Ishikawa (cell line): ENCODE data around the gene GOSR2.

Experiments used
- CREB1 ChIP-seq: IDR thresholded peaks from 2 replicates; pipeline ENCODE4 v1.6.1; 2012; ENCODE audit warnings: low read depth
- EGR1 ChIP-seq: IDR thresholded peaks from 2 replicates; pipeline ENCODE4 v1.6.1; 2012
- EP300 ChIP-seq: IDR thresholded peaks from 2 replicates; pipeline ENCODE4 v1.6.1; 2012; ENCODE audit warnings: borderline replicate concordance
- MAX ChIP-seq: IDR thresholded peaks from 2 replicates; pipeline ENCODE4 v1.6.1; 2012
- RAD21 ChIP-seq: IDR thresholded peaks from 2 replicates; pipeline ENCODE4 v1.6.1; 2012; ENCODE audit warnings: low read depth
- REST ChIP-seq: IDR thresholded peaks from 2 replicates; pipeline ENCODE4 v1.6.1; 2012; ENCODE audit warnings: low read depth, mild to moderate bottlenecking
- TAF1 ChIP-seq: IDR thresholded peaks from 2 replicates; pipeline ENCODE4 v1.6.1; 2012; ENCODE audit warnings: low read depth, mild to moderate bottlenecking
- TCF12 ChIP-seq: IDR thresholded peaks from 2 replicates; pipeline ENCODE4 v1.6.1; 2012; ENCODE audit warnings: low read depth
- USF1 ChIP-seq: IDR thresholded peaks from 2 replicates; pipeline ENCODE4 v1.6.1; 2012
- YY1 ChIP-seq: IDR thresholded peaks from 2 replicates; pipeline ENCODE4 v1.6.1; 2012; ENCODE audit warnings: low read depth

GRCh38 chr17:46894024-46894423, 28.9 kb upstream of the GOSR2 start:
- TF ChIP-seq MAX (no peak), CREB1 (no peak), YY1 (no peak), EP300 (no peak), REST (no peak), EGR1 (no peak), TCF12 (no peak), TAF1 (no peak), USF1 (no peak), RAD21 (no peak)
